Liver (tissue), 9 donors: ENCODE results near the gene ATOH8. TPM values are rescaled to one million over a fixed set of nuclear protein-coding genes. Genes with fewer than 3 reads are reported as not detected.
"Not testable (repeated sequence)": the region's sequence is repeated elsewhere in the genome, so short reads cannot be mapped to it uniquely, and the experiment has no call there.

Experiments
- DNase-seq: peaks from one replicate; pipeline ENCODE4 v3.0.0-alpha.2; 2017; ENCODE audit warnings: low spot score
- H3K27ac ChIP-seq, 2 donors: one replicate each; pipeline ENCODE4 v1.7.0; 2013; ENCODE audit warnings: inconsistent platforms in 2 of 2, low read length in 2 of 2, control low read depth in 1 of 2, low read depth in 1 of 2, mild to moderate bottlenecking in 1 of 2
- H3K27me3 ChIP-seq, 4 donors: one replicate each; pipeline versions ENCODE4 v1.6.1 to v1.7.0; 2013; ENCODE audit warnings: low read length in 3 of 4, inconsistent platforms in 1 of 4, mild to moderate bottlenecking in 1 of 4, moderate library complexity in 1 of 4; ENCODE audit not compliant: control insufficient read depth in 4 of 4, insufficient read depth in 4 of 4
- H3K36me3 ChIP-seq, 4 donors: one replicate each; pipeline versions ENCODE4 v1.6.1 to v1.7.0; 2013; ENCODE audit warnings: low read length in 3 of 4, mild to moderate bottlenecking in 3 of 4, low read depth in 1 of 4, moderate library complexity in 1 of 4; ENCODE audit not compliant: control insufficient read depth in 4 of 4, insufficient read depth in 3 of 4
- H3K4me1 ChIP-seq, 4 donors: one replicate each; pipeline versions ENCODE4 v1.6.1 to v1.7.0; 2013; ENCODE audit warnings: low read length in 3 of 4, mild to moderate bottlenecking in 3 of 4, moderate library complexity in 1 of 4; ENCODE audit not compliant: control insufficient read depth in 4 of 4, insufficient read depth in 4 of 4
- H3K4me3 ChIP-seq, 3 donors: one replicate each; pipeline versions ENCODE4 v1.6.1 to v1.7.0; 2013; ENCODE audit warnings: low read length in 3 of 3, control low read depth in 1 of 3, low read depth in 1 of 3, mild to moderate bottlenecking in 1 of 3
- H3K9ac ChIP-seq, 2 donors: one replicate each; pipeline ENCODE4 v1.7.0; 2013; ENCODE audit warnings: low read length in 2 of 2, mild to moderate bottlenecking in 2 of 2, moderate library complexity in 2 of 2, control low read depth in 1 of 2, low read depth in 1 of 2
- H3K9me3 ChIP-seq, 4 donors: one replicate each; pipeline versions ENCODE4 v1.6.1 to v1.7.0; 2013; ENCODE audit warnings: low read length in 3 of 4; ENCODE audit not compliant: control insufficient read depth in 4 of 4
- HNF4G ChIP-seq: IDR thresholded peaks from 2 replicates; pipeline ENCODE4 v1.6.1; 2016; ENCODE audit warnings: antibody characterized with exemption
- JUND ChIP-seq, 2 donors: IDR thresholded peaks; 2 replicates each; pipeline ENCODE4 v1.6.1; 2016; ENCODE audit warnings: antibody characterized with exemption in 2 of 2
- RAD21 ChIP-seq, 2 donors: IDR thresholded peaks; 2 replicates each; pipeline ENCODE4 v1.6.1; 2016; ENCODE audit warnings: antibody characterized with exemption in 2 of 2, mild to moderate bottlenecking in 2 of 2
- REST ChIP-seq: IDR thresholded peaks from 2 replicates; pipeline ENCODE4 v1.6.1; 2016; ENCODE audit warnings: antibody characterized with exemption, mild to moderate bottlenecking
- WGBS: extraction: QIAGEN DNeasy Blood & Tissue Kit; methylation state at CpG from one replicate; pipeline ENCODE4 v1.1.7; 2013; 5-methylcytosine and 5-hydroxymethylcytosine counted together
- polyA plus RNA-seq, 2 donors: library from polyadenylated mRNA; stranded (reverse) in 1 of 2; unstranded in 1 of 2; fragments of 200-250 nt in 1 of 2; fragments of >200 nt in 1 of 2; fragmentation: Nextera tagmentation in 1 of 2; extraction: Ambion mirVana in 1 of 2; gene quantifications; one replicate each; pipeline versions ENCODE4 v1.2.1 to v1.2.3, GENCODE V29; 2013 to 2015
- total RNA-seq, 2 donors: library from RNA; depleted of rRNA; stranded (reverse); fragments of >200 nt; gene quantifications; one replicate each; pipeline ENCODE4 v1.2.3, GENCODE V29; 2014
- TF ChIP-seq, protein P1 (sequence below): fragments of 150-350 bp; IDR thresholded peaks from 2 replicates; pipeline ENCODE4 v1.5.1; 2017; ENCODE audit warnings: improper control_type of control experiment, low read depth, low read length; ENCODE audit not compliant: missing input control
- donor health status: healthy.
- donor health status: healthy.
- donor health status: healthy.
- donor health status: healthy.
- donor health status: healthy.

Gene ATOH8
- total and polyA plus RNA-seq, 4 donors = 0.33 to 37.7 (median 26.8) TPM

- Histone ChIP-seq H3K36me3 (no peaks in the 10 kb centered on the region), H3K9ac (no peak overlapping the region), H3K27ac (no peak overlapping the region), H3K9me3 (no peaks in the 10 kb centered on the region), H3K27me3 (no peaks in the 10 kb centered on the region), H3K4me1 (peaks cover 0 to 5% (median 2%) of the 10 kb centered on the region in 4 donors), H3K4me3 (no peak overlapping the region)
- no peak for DNase-seq
- 94% methylated on average over 7 of the region's 7 CpGs for WGBS
- TF ChIP-seq, protein P1, sequence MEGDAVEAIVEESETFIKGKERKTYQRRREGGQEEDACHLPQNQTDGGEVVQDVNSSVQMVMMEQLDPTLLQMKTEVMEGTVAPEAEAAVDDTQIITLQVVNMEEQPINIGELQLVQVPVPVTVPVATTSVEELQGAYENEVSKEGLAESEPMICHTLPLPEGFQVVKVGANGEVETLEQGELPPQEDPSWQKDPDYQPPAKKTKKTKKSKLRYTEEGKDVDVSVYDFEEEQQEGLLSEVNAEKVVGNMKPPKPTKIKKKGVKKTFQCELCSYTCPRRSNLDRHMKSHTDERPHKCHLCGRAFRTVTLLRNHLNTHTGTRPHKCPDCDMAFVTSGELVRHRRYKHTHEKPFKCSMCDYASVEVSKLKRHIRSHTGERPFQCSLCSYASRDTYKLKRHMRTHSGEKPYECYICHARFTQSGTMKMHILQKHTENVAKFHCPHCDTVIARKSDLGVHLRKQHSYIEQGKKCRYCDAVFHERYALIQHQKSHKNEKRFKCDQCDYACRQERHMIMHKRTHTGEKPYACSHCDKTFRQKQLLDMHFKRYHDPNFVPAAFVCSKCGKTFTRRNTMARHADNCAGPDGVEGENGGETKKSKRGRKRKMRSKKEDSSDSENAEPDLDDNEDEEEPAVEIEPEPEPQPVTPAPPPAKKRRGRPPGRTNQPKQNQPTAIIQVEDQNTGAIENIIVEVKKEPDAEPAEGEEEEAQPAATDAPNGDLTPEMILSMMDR = no peak
- no peak for TF ChIP-seq JUND (IDR thresholded peaks at IDR 0.05)
These were observed 74.9 kb downstream of the ATOH8 start for GRCh38 chr2:85828725-85829124.

GRCh38 chr2:85829394-85829793 lies 75.6 kb downstream of the ATOH8 start:
- H3K27me3 ChIP-seq, H3K4me3 ChIP-seq, H3K9me3 ChIP-seq, H3K27ac ChIP-seq, DNase-seq, H3K9ac ChIP-seq, H3K36me3 ChIP-seq, H3K4me1 ChIP-seq: not testable (repeated sequence)
- 84% methylated on average over 4 of the region's 4 CpGs for WGBS

GRCh38 chr2:85830645-85831044 lies 76.9 kb downstream of the ATOH8 start:
- Histone ChIP-seq H3K9me3 (no peaks in the 10 kb centered on the region), H3K27ac (no peak overlapping the region), H3K27me3 (no peaks in the 10 kb centered on the region), H3K36me3 (no peaks in the 10 kb centered on the region), H3K9ac (no peak overlapping the region), H3K4me3 (no peak overlapping the region), H3K4me1 (peaks cover 0 to 5% (median 2%) of the 10 kb centered on the region in 4 donors)
- DNase-seq = no peak
- WGBS = 48% methylated on average over 1 of the region's 1 CpG
- TF ChIP-seq RAD21 (IDR thresholded peaks at IDR 0.05) = peak; percentile 28 to 46
- TF ChIP-seq HNF4G = no peak
- TF ChIP-seq, protein P1 = peak; percentile 9
- no peak for TF ChIP-seq REST
